Body of pancreas (tissue), 4 donors: Measurements from ENCODE around the gene GNS. TPM values are rescaled to one million over a fixed set of nuclear protein-coding genes. Genes with fewer than 3 reads are reported as not detected.

Experiments
- ATAC-seq: fragments of 150-250 bp; one replicate; pipeline ENCODE4 v1.9.1; 2016
- DNase-seq, 4 donors: peaks; one replicate each; pipeline ENCODE4 v3.0.0-alpha.2; 2019
- H3K27ac ChIP-seq, 4 donors: fragments of 200-600 bp; sonication (generic); 1 replicate in 3 of 4; 2 replicates in 1 of 4; pipeline versions ENCODE4 v1.5.1 to v1.6.1; 2016 to 2019; ENCODE audit warnings: mild to moderate bottlenecking in 1 of 4, mixed read lengths in 1 of 4, moderate library complexity in 1 of 4
- H3K27me3 ChIP-seq, 2 donors: fragments of 200-600 bp; sonication (generic); one replicate each; pipeline ENCODE4 v1.6.0; 2016; ENCODE audit warnings: mild to moderate bottlenecking in 1 of 2
- H3K36me3 ChIP-seq, 2 donors: fragments of 200-600 bp; sonication (generic); replicated peaks in 1 of 2; 2 replicates each; pipeline ENCODE4 v1.5.1; 2016; ENCODE audit warnings: low read depth in 2 of 2; ENCODE audit not compliant: insufficient read depth in 1 of 2
- H3K4me1 ChIP-seq: fragments of 200-600 bp; sonication (generic); one replicate; pipeline ENCODE4 v1.6.0; 2016
- H3K4me3 ChIP-seq, 2 donors: fragments of 200-600 bp; sonication (generic); 1 replicate in 1 of 2; 2 replicates in 1 of 2; pipeline ENCODE4 v1.5.1; 2016 to 2019
- H3K9me3 ChIP-seq, 3 donors: fragments of 200-600 bp; sonication (generic); 1 replicate in 2 of 3; 2 replicates in 1 of 3; pipeline ENCODE4 v1.5.1; 2016
- POLR2A ChIP-seq, 3 donors: fragments of 450-650 bp; IDR thresholded peaks; one replicate each; pipeline ENCODE4 v1.6.1; 2016; ENCODE audit warnings: antibody characterized with exemption in 3 of 3, mild to moderate bottlenecking in 2 of 3
- WGBS, 2 donors: methylation state at CpG; one replicate each; pipeline ENCODE4 v1.1.5; 2017; 5-methylcytosine and 5-hydroxymethylcytosine counted together
- intact Hi-C: fragments of 100-400 bp; cut with DNase I; formaldehyde crosslinking; loops from one replicate; pipeline ENCODE4 v1.15.1; 2023
- total RNA-seq, 2 donors: library from RNA; depleted of rRNA; stranded (reverse); fragments of >200 nt; gene quantifications; one replicate each; pipeline ENCODE4 v1.1.0, GENCODE V29; 2016
- TF ChIP-seq, protein P1 (sequence below), 7 experiments: fragments of 450-650 bp in 4 of 7; fragments of 200-600 bp in 3 of 7; sonication (generic) in 3 of 7; IDR thresholded peaks; one replicate each; pipeline ENCODE4 v1.5.1; 2016 to 2019; ENCODE audit warnings: antibody characterized with exemption in 7 of 7

Gene GNS
- 10 to 100 TPM; 29.3 to 43.1 TPM for total RNA-seq

DNA sequence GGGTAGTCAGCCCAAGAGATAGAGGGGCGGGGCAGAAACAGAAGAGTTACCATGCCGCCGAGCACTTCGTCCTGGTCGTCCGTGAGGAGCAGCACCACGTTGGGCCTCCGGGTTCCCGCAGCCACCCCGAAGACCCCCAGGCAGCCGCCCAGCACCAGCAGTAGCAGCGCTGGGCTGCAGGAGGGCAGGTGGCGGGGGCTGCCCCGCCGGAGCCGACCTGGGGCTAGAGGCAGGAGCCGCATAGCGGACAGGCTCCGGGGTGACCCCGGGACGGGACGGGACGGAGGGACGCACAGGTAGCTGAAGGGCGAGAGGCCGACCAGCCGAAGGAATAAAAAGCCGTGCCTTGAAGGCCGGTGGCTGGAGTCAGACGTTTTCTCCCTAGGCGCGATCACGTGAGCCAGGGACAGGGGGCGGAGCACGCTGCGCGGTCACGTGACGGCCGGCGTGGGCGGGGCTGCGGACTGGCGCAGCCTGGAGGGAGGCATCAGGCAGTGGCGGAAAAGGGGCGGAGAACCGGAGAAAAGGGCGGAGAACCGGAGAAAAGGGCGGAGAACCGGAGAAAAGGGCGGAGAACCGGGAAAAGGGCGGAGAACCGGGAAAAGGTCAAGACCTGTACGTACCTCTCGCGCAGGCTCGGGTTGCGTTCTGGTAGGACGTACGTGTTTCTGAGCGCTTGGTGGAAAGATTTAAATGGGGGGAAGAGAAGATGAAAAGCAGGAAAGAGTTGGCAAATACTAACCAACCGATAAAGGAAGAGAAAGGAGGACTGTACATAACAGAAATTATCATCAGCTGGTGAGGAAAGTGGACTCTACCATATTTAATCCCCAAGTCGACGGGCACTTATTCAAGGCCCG is at the start of gene GNS:
Gene GNS, minus strand, starts transcription at position 372 of the 860 bp plus-strand sequence. Its CDS starts 130 bp downstream, at position 242.
- intact Hi-C loops, result no loop called here
- no peaks in the 10 kb centered on the region for H3K9me3 ChIP-seq
- WGBS, 2 donors, result 0 to 1% methylated on average over 32 to 67 of the region's 67 CpGs
- peaks cover 19% of the 10 kb centered on the region for H3K4me1 ChIP-seq
- H3K4me3 ChIP-seq, result peak within 1 kb of the TSS; percentile 81 to 85
- H3K27ac ChIP-seq, result peak within 1 kb of the TSS; percentile 67 to 84 (median 78)
- H3K36me3 ChIP-seq, result no peaks in the 10 kb centered on the region
- DNase-seq, result peak; percentile 96 to 97 (median 97)
- H3K27me3 ChIP-seq, result no peaks in the 10 kb centered on the region
- peak; percentile 97 for ATAC-seq
- TF ChIP-seq POLR2A (IDR thresholded peaks at IDR 0.05), result peak in 2 of 3 donors; percentile 68 to 70
- TF ChIP-seq, protein P1, sequence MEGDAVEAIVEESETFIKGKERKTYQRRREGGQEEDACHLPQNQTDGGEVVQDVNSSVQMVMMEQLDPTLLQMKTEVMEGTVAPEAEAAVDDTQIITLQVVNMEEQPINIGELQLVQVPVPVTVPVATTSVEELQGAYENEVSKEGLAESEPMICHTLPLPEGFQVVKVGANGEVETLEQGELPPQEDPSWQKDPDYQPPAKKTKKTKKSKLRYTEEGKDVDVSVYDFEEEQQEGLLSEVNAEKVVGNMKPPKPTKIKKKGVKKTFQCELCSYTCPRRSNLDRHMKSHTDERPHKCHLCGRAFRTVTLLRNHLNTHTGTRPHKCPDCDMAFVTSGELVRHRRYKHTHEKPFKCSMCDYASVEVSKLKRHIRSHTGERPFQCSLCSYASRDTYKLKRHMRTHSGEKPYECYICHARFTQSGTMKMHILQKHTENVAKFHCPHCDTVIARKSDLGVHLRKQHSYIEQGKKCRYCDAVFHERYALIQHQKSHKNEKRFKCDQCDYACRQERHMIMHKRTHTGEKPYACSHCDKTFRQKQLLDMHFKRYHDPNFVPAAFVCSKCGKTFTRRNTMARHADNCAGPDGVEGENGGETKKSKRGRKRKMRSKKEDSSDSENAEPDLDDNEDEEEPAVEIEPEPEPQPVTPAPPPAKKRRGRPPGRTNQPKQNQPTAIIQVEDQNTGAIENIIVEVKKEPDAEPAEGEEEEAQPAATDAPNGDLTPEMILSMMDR (IDR thresholded peaks at IDR 0.05), result peak in 1 of 7 experiments; percentile 25

DNA sequence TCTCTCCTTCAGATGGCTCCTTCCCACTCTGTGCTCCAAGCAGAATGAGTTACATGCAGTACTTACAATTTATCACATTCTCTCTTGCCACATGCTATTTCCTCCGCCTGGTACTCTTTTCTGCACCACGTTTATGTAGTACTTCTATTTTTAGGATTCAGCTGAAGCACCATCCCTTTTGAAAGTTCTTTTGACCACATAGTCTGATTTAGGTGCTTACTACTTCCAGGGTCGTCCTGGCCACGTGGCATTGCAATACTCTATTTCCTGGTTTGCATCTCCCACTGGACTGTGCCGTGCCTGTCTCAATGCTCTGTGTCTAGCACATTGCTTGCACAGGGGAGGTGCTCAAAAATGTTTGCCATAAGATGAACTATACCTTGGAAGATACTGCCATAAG is 48.9 kb upstream of the GNS start:
- H3K27ac ChIP-seq, result no peak overlapping the region
- 59 to 64% methylated on average over 5 of the region's 5 CpGs for WGBS, 2 donors
- no peaks in the 10 kb centered on the region for H3K36me3 ChIP-seq
- H3K4me3 ChIP-seq, result no peak overlapping the region
- DNase-seq, result no peak
- peaks cover 21% of the 10 kb centered on the region for H3K4me1 ChIP-seq
- H3K27me3 ChIP-seq, result no peaks in the 10 kb centered on the region
- H3K9me3 ChIP-seq, result no peaks in the 10 kb centered on the region
- intact Hi-C loops, result no loop called here
- no peak for TF ChIP-seq POLR2A (IDR thresholded peaks at IDR 0.05)
- TF ChIP-seq, protein P1 (IDR thresholded peaks at IDR 0.05), result no peak
- no peak for ATAC-seq

DNA sequence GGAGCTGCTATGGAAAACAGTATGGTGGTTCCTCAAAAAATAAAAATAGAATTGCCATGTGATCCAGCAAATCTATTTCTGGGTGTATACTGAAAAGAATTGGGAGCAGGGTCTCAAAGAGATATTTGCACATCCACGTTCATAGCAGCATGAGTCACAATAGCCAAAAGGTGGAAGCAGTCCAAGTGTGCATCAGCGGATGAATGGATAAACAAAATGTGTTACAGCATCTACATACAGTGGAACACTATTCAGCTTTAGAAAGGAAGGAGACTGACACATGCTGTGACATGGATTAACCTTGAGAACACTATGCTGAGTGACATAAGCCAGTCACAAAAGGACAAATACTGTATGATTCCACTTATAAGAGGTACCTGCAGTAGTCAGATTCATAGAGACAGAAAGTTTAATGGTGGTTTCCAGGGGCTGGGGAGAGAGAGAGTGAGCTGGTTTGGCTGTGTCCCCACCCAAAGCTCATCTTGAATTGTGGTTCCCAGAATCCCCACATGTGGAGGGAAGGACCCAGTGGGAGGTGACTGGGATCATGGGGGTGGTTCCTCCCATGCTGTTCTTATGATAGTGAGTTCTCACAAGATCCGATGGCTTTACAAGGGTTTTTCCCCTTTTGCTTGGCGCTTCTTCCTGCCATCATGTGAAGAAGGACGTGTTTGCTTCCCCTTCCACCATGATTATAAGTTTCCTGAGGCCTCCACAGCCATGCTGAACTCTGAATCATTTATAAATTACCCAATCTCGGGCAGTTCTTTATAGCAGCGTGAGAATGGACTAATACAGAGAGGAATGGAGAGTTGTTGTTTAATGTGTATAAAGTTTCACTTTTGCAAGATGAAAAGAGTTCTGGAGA is 47.6 kb upstream of the GNS start:
- Histone ChIP-seq H3K4me1 (peaks cover 21% of the 10 kb centered on the region), H3K36me3 (no peaks in the 10 kb centered on the region), H3K27ac (no peak overlapping the region), H3K9me3 (no peaks in the 10 kb centered on the region), H3K4me3 (no peak overlapping the region), H3K27me3 (no peaks in the 10 kb centered on the region)
- DNase-seq (no peak), ATAC-seq (no peak)
- 83 to 87% methylated on average over 7 of the region's 7 CpGs for WGBS, 2 donors
- TF ChIP-seq POLR2A (IDR thresholded peaks at IDR 0.05), result no peak
- TF ChIP-seq, protein P1 (IDR thresholded peaks at IDR 0.05), result no peak
- intact Hi-C loops, result no loop called here

DNA sequence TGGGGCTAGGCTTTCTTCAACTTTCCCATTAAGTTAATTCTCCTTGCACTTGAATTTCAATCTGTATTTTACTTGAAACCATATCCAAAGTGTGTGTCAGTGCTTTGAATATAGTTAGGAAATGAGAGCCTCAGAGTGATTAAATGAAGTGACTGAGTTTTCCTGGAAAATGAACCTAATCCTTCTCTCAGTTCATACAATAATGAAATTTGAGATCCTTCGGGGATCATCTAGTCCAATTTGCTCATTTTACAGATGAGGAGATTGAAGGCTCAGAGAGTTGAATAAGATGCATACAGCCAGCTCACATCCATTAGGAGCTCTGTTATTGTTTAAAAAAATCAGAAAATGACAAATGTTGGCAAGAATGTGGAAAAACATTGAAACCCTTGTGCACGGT is 47.0 kb upstream of the GNS start:
- Histone ChIP-seq H3K9me3 (no peaks in the 10 kb centered on the region), H3K4me1 (peaks cover 18% of the 10 kb centered on the region), H3K27me3 (no peaks in the 10 kb centered on the region), H3K36me3 (no peaks in the 10 kb centered on the region), H3K27ac (no peak overlapping the region), H3K4me3 (no peak overlapping the region)
- 86 to 93% methylated on average over 2 of the region's 2 CpGs for WGBS, 2 donors
- DNase-seq, result no peak
- ATAC-seq, result no peak
- intact Hi-C loops, result no loop called here
- TF ChIP-seq, protein P1 (IDR thresholded peaks at IDR 0.05), result no peak
- TF ChIP-seq POLR2A (IDR thresholded peaks at IDR 0.05), result no peak
